Neural cell (in vitro differentiated cells): Measurements from ENCODE around the gene CDKL5. TPM values are rescaled to one million over a fixed set of nuclear protein-coding genes. Genes with fewer than 3 reads are reported as not detected.
A peak's percentile ranks its signal among the peaks of the same experiment; 100 is the strongest.

Source experiments
- H2AFZ ChIP-seq: fragments of 200-600, 300-800 bp; sonication (generic), shearing (Covaris generic); 2 replicates; pipeline ENCODE4 v1.6.0; 2014; ENCODE audit warnings: low read depth, mild to moderate bottlenecking, antibody characterized with exemption, low read length, moderate library complexity
- H3F3A ChIP-seq: fragments of 200-600 bp; shearing (Covaris generic); 2 replicates; pipeline ENCODE4 v1.6.1; 2016; ENCODE audit warnings: mild to moderate bottlenecking, moderate library complexity, mixed read lengths, antibody characterized with exemption, low read length; ENCODE audit not compliant: insufficient read depth, poor library complexity, severe bottlenecking
- H3K27ac ChIP-seq: fragments of 200-600, 300-800 bp; sonication (generic), shearing (Covaris generic); 2 replicates; pipeline ENCODE4 v1.5.1; 2014; ENCODE audit warnings: mild to moderate bottlenecking, low read length, moderate library complexity
- H3K27me3 ChIP-seq: fragments of 300-800, 200-600 bp; sonication (generic), shearing (Covaris generic); 2 replicates; pipeline ENCODE4 v1.6.0; 2014; ENCODE audit warnings: mild to moderate bottlenecking, low read depth, low read length, moderate library complexity; ENCODE audit not compliant: insufficient read depth
- H3K36me3 ChIP-seq: fragments of 300-800, 200-600 bp; sonication (generic), shearing (Covaris generic); 2 replicates; pipeline ENCODE4 v1.5.1; 2014; ENCODE audit warnings: mild to moderate bottlenecking, antibody characterized with exemption, low read length, moderate library complexity; ENCODE audit not compliant: insufficient read depth
- H3K4me2 ChIP-seq: fragments of 300-800, 200-600 bp; sonication (generic), shearing (Covaris generic); 2 replicates; pipeline ENCODE4 v1.6.0; 2014; ENCODE audit warnings: mild to moderate bottlenecking, low read length
- H3K4me3 ChIP-seq: fragments of 300-800, 200-600 bp; sonication (generic), shearing (Covaris generic); 2 replicates; pipeline ENCODE4 v1.5.1; 2014; ENCODE audit warnings: mild to moderate bottlenecking, low read length, moderate library complexity
- H3K79me2 ChIP-seq: fragments of 200-600 bp; shearing (Covaris generic); replicated peaks from 2 replicates; pipeline ENCODE4 v1.6.0; 2014; ENCODE audit warnings: mild to moderate bottlenecking, low read length, moderate library complexity; ENCODE audit not compliant: insufficient read depth
- H3K9ac ChIP-seq: fragments of 300-800, 200-600 bp; sonication (generic), shearing (Covaris generic); 2 replicates; pipeline ENCODE4 v1.6.1; 2016; ENCODE audit warnings: mild to moderate bottlenecking, low read length, mixed read lengths
- H3K9me2 ChIP-seq: fragments of 200-600 bp; shearing (Covaris generic); 2 replicates; pipeline ENCODE4 v1.6.1; 2016; ENCODE audit warnings: mild to moderate bottlenecking, low read length, mixed read lengths; ENCODE audit not compliant: insufficient read depth
- H3K9me3 ChIP-seq: fragments of 200-600, 300-800 bp; sonication (generic), shearing (Covaris generic); 2 replicates; pipeline ENCODE4 v1.6.1; 2016; ENCODE audit warnings: mild to moderate bottlenecking, mixed run types, low read length, moderate library complexity, mixed read lengths
- H4K20me1 ChIP-seq: fragments of 200-600 bp; shearing (Covaris generic); 2 replicates; pipeline ENCODE4 v1.6.1; 2016; ENCODE audit warnings: mild to moderate bottlenecking, mixed run types; ENCODE audit not compliant: insufficient read depth
- CTCF ChIP-seq: fragments of 450-650 bp; IDR thresholded peaks from 2 replicates; pipeline ENCODE4 v1.5.1; 2014; ENCODE audit warnings: antibody characterized with exemption, mild to moderate bottlenecking, moderate library complexity; ENCODE audit not compliant: poor library complexity, severe bottlenecking
- EP300 ChIP-seq: fragments of 450-650 bp; conservative IDR thresholded peaks from 2 replicates; pipeline ENCODE4 v1.6.1; 2014; ENCODE audit warnings: antibody characterized with exemption, mild to moderate bottlenecking, moderate library complexity; ENCODE audit not compliant: poor library complexity, severe bottlenecking
- EZH2 ChIP-seq: fragments of 200-600, 300-800 bp; shearing (Covaris generic), sonication (generic); IDR thresholded peaks from 2 replicates; pipeline ENCODE4 v1.6.1; 2014; ENCODE audit warnings: antibody characterized with exemption, low read length, borderline replicate concordance, mild to moderate bottlenecking; ENCODE audit not compliant: insufficient read depth, poor library complexity, severe bottlenecking
- MXI1 ChIP-seq: fragments of 450-650 bp; conservative IDR thresholded peaks from 2 replicates; pipeline ENCODE4 v1.6.1; 2014; ENCODE audit warnings: antibody characterized with exemption, mild to moderate bottlenecking; ENCODE audit not compliant: poor library complexity, severe bottlenecking
- POLR2AphosphoS5 ChIP-seq: IDR thresholded peaks from 2 replicates; pipeline ENCODE4 v1.6.1; 2012
- RAD21 ChIP-seq: fragments of 450-650 bp; conservative IDR thresholded peaks from 2 replicates; pipeline ENCODE4 v1.6.1; 2014; ENCODE audit warnings: antibody characterized with exemption, mild to moderate bottlenecking, moderate library complexity
- REST ChIP-seq: IDR thresholded peaks from 2 replicates; pipeline ENCODE4 v1.6.1; 2012; ENCODE audit warnings: borderline replicate concordance
- SMC3 ChIP-seq: fragments of 450-650 bp; conservative IDR thresholded peaks from 2 replicates; pipeline ENCODE4 v1.6.1; 2014; ENCODE audit warnings: antibody characterized with exemption, mild to moderate bottlenecking, moderate library complexity; ENCODE audit not compliant: poor library complexity
- TAF1 ChIP-seq: IDR thresholded peaks from 2 replicates; pipeline ENCODE4 v1.6.1; 2012; ENCODE audit warnings: low read depth
- polyA plus RNA-seq: library from polyadenylated mRNA; depleted of rRNA; stranded (reverse); fragments of >200 nt; gene quantifications from 2 replicates; pipeline ENCODE4 v1.2.3, GENCODE V29; 2014

Gene CDKL5
- polyA plus RNA-seq, 1 donor from 2014 or later, result 5.3 TPM

GRCh38 chrX:18674788-18675735 is 249.7 kb downstream of the CDKL5 start:
- TF ChIP-seq SMC3 (no peak), TAF1 (no peak), POLR2AphosphoS5 (no peak), RAD21 (no peak), MXI1 (no peak), REST (no peak), EP300 (no peak), CTCF (no peak), EZH2 (no peak)
- Histone ChIP-seq H3K27ac (no peak overlapping the region), H3K9ac (peak overlapping the region; percentile 56), H3K36me3 (no peaks in the 10 kb centered on the region), H4K20me1 (no peaks in the 10 kb centered on the region), H3K4me2 (no peak overlapping the region), H3K79me2 (no peaks in the 10 kb centered on the region), H3F3A (no peaks in the 10 kb centered on the region), H3K27me3 (no peaks in the 10 kb centered on the region), H3K4me3 (peak overlapping the region; percentile 71), H3K9me2 (no peaks in the 10 kb centered on the region), H2AFZ (no peak overlapping the region), H3K9me3 (no peaks in the 10 kb centered on the region)

DNA sequence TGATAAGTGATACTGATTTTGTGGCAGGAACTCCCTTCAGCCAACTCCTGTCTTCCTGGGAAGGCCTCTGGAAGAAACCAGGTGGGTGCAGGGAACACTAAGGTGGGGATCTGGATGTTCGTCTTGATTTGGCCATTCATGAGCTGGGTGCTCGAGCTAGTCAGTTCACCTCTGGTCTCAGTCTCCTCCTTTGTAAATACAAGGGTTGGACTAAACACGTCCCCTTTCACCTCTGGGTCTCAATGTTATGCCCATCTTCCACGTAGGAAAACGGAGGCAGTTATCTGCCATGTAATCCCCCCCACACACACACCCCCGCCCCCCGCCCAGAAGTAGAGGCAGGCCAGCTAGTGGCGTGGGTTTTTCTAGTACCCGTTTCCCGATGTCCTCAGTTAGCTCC is 250.6 kb downstream of the CDKL5 start:
- H3K27me3 ChIP-seq, result no peaks in the 10 kb centered on the region
- H3K27ac ChIP-seq, result no peak overlapping the region
- H3K79me2 ChIP-seq, result no peaks in the 10 kb centered on the region
- TF ChIP-seq MXI1 (no peak), RAD21 (no peak), REST (no peak), POLR2AphosphoS5 (no peak), EP300 (no peak), TAF1 (no peak), CTCF (no peak), SMC3 (no peak), EZH2 (no peak)
- no peak overlapping the region for H3K4me2 ChIP-seq
- no peaks in the 10 kb centered on the region for H3K9me2 ChIP-seq
- no peaks in the 10 kb centered on the region for H3F3A ChIP-seq
- H3K36me3 ChIP-seq, result no peaks in the 10 kb centered on the region
- no peak overlapping the region for H2AFZ ChIP-seq
- H3K9ac ChIP-seq, result no peak overlapping the region
- H3K4me3 ChIP-seq, result no peak overlapping the region
- no peaks in the 10 kb centered on the region for H4K20me1 ChIP-seq
- H3K9me3 ChIP-seq, result no peaks in the 10 kb centered on the region
